ENCODE results near the gene TEKT3.

DNA sequence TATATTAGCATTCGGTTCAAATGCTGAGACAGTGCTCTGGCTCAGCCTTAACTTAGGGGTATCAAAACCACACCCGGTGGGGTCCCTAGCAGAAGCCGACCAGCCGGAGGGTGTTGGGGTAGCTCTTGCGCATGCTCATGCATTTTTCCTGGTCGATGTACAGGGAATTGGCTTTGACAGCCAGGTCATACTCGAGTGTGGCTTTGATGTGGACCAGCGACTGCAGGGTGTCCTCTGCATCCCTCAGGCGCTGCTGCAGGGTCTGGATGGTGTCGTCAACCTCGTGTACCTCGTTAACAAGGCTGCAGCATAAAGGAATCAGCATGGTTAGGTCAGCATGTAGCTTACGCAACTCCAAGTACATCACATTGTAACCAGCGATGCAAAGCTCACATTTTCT lies 37.5 kb downstream of the TEKT3 start:
- TF ChIP-seq POLR2A (IDR thresholded peaks at IDR 0.05): no peak
- TF ChIP-seq, protein P1, sequence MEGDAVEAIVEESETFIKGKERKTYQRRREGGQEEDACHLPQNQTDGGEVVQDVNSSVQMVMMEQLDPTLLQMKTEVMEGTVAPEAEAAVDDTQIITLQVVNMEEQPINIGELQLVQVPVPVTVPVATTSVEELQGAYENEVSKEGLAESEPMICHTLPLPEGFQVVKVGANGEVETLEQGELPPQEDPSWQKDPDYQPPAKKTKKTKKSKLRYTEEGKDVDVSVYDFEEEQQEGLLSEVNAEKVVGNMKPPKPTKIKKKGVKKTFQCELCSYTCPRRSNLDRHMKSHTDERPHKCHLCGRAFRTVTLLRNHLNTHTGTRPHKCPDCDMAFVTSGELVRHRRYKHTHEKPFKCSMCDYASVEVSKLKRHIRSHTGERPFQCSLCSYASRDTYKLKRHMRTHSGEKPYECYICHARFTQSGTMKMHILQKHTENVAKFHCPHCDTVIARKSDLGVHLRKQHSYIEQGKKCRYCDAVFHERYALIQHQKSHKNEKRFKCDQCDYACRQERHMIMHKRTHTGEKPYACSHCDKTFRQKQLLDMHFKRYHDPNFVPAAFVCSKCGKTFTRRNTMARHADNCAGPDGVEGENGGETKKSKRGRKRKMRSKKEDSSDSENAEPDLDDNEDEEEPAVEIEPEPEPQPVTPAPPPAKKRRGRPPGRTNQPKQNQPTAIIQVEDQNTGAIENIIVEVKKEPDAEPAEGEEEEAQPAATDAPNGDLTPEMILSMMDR (IDR thresholded peaks at IDR 0.05): no peak
